Panc1 (cell line): ENCODE measurements around the gene PITX1. TPM values are rescaled to one million over a fixed set of nuclear protein-coding genes. Genes with fewer than 3 reads are reported as not detected.

Experiments
- ATAC-seq: fragments of 200-7000 bp; cut with Tn5 transposase; 2 replicates; pipeline ENCODE4 v1.9.1; 2020; ENCODE audit warnings: mild to moderate bottlenecking, moderate library complexity
- BruUV-seq: library from RNA; stranded (reverse); fragments of 400-500 nt; replicated peaks from 2 replicates; lab custom pipeline; 2021; lab: Mats Ljungman, UMichigan
- CTCF ChIA-PET: fragments of 300-600 bp; sonication (Branson Sonifier 250); formaldehyde crosslinking; loops from one replicate; lab custom pipeline; 2022; ENCODE audit warnings: antibody characterized with exemption; lab: Charles Lee
- POLR2A ChIA-PET: fragments of 300-600 bp; sonication (Branson Sonifier 250); formaldehyde crosslinking; loops from one replicate; lab custom pipeline; 2022; ENCODE audit warnings: antibody characterized with exemption; lab: Charles Lee
- DNase-seq: peaks from one replicate; pipeline ENCODE4 v3.0.0-alpha.2; 2010; ENCODE audit warnings: low read depth, low spot score
- H3K27ac ChIP-seq: 2 replicates; pipeline ENCODE4 v1.5.1; 2011; ENCODE audit warnings: mild to moderate bottlenecking, low read length, inconsistent platforms
- H3K27me3 ChIP-seq: fragments of 200-500 bp; sonication (Bioruptor generic); 2 replicates; pipeline ENCODE4 v1.6.0; 2014; ENCODE audit warnings: low read length, inconsistent platforms; ENCODE audit not compliant: control insufficient read depth, insufficient read depth
- H3K36me3 ChIP-seq: fragments of 200-500 bp; sonication (Bioruptor generic); 2 replicates; pipeline ENCODE4 v1.5.1; 2014; ENCODE audit warnings: inconsistent platforms, mild to moderate bottlenecking, low read length, moderate library complexity; ENCODE audit not compliant: control insufficient read depth, insufficient read depth
- H3K4me1 ChIP-seq: 2 replicates; pipeline ENCODE4 v1.5.1; 2011; ENCODE audit warnings: inconsistent platforms, mild to moderate bottlenecking, low read length, moderate library complexity; ENCODE audit not compliant: control insufficient read depth, insufficient read depth
- H3K4me3 ChIP-seq, 2 experiments: 2 replicates each; pipeline ENCODE4 v1.5.1; 2011 to 2012; ENCODE audit warnings: low read depth in 2 of 2, low read length in 2 of 2, mild to moderate bottlenecking in 2 of 2, inconsistent platforms in 1 of 2, moderate library complexity in 1 of 2
- H3K9me3 ChIP-seq: fragments of 200-500 bp; sonication (Bioruptor generic); 2 replicates; pipeline ENCODE4 v1.5.1; 2014; ENCODE audit warnings: low read depth, mild to moderate bottlenecking, inconsistent platforms, low read length, moderate library complexity; ENCODE audit not compliant: control insufficient read depth, insufficient read depth
- CTCF ChIP-seq: fragments of 450-650 bp; IDR thresholded peaks from 2 replicates; pipeline ENCODE4 v1.5.1; 2017; ENCODE audit warnings: mild to moderate bottlenecking
- POLR2AphosphoS5 ChIP-seq: IDR thresholded peaks from 2 replicates; pipeline ENCODE4 v1.6.1; 2012; ENCODE audit warnings: mild to moderate bottlenecking, low read depth, low read length, moderate library complexity
- REST ChIP-seq, 2 experiments: IDR thresholded peaks; 2 replicates each; pipeline ENCODE4 v1.6.1; 2011 to 2012; ENCODE audit warnings: low read depth in 2 of 2, control low read depth in 1 of 2, low read length in 1 of 2, mild to moderate bottlenecking in 1 of 2, moderate library complexity in 1 of 2; ENCODE audit not compliant: insufficient read depth in 1 of 2
- SIN3A ChIP-seq: IDR thresholded peaks from 2 replicates; pipeline ENCODE4 v1.6.1; 2012; ENCODE audit warnings: low read depth, mild to moderate bottlenecking, low read length, moderate library complexity, borderline replicate concordance; ENCODE audit not compliant: insufficient read depth
- TCF7L2 ChIP-seq: IDR thresholded peaks from 2 replicates; pipeline ENCODE4 v1.6.1; 2011; ENCODE audit warnings: mild to moderate bottlenecking, low read depth, low read length, inconsistent platforms
- in situ Hi-C: cut with HindIII; loops from 2 replicates; pipeline ENCODE4 v1.10.0; 2016; ENCODE audit warnings: low sequenced_read_pairs, low pct_unique_long_range_greater_than_20kb
- intact Hi-C: fragments of 100-400 bp; cut with micrococcal nuclease; formaldehyde crosslinking; loops from one replicate; pipeline ENCODE4 v1.10.0; 2022; ENCODE audit not compliant: unreplicated experiment
- total RNA-seq: library from RNA; stranded (reverse); gene quantifications from one replicate; pipeline ENCODE4 v1.2.1, GENCODE V29; 2021; ENCODE audit not compliant: unreplicated experiment

PITX1 gene
- total RNA-seq, 1 experiment from 2014 or later: 41.5 TPM

- POLR2A ChIA-PET: no interaction called here
- intact Hi-C loops: no loop called here
- BruUV-seq: no TSS peak
These were observed 23.3 kb downstream of the PITX1 start for GRCh38 chr5:135010502-135011354.

More at GRCh38 chr5:135010502-135011354, 23.3 kb downstream of the PITX1 start:
- CTCF ChIA-PET: no interaction called here
- DNase-seq: no peak
- in situ Hi-C loops: no loop called here
- no peaks in the 10 kb centered on the region for H3K9me3 ChIP-seq
- no peaks in the 10 kb centered on the region for H3K27me3 ChIP-seq
- no peak overlapping the region for H3K4me3 ChIP-seq
- H3K36me3 ChIP-seq: no peaks in the 10 kb centered on the region
- ATAC-seq: no peak
- TF ChIP-seq CTCF (no peak), SIN3A (no peak), TCF7L2 (no peak), POLR2AphosphoS5 (no peak), REST (IDR thresholded peaks at IDR 0.05; ENCODE audit: insufficient read depth in 1 of 2, low read depth in 2 of 2, low read length in 1 of 2) (no peak)
- H3K4me1 ChIP-seq: peaks cover 12% of the 10 kb centered on the region
- no peak overlapping the region for H3K27ac ChIP-seq
